OCI-LY1 (cell line): ENCODE data around the gene TSEN15.
A peak's percentile ranks its signal among the peaks of the same experiment; 100 is the strongest.

Experiments used
- H2AFZ ChIP-seq: fragments of 200-600 bp; sonication (generic), shearing (Covaris generic); 2 replicates; pipeline ENCODE4 v1.6.0; 2014; ENCODE audit warnings: antibody characterized with exemption, mild to moderate bottlenecking, low read length
- H3F3A ChIP-seq: fragments of 200-600 bp; sonication (generic), shearing (Covaris generic); 2 replicates; pipeline ENCODE4 v1.6.0; 2014; ENCODE audit warnings: mild to moderate bottlenecking, antibody characterized with exemption, low read length, moderate library complexity; ENCODE audit not compliant: insufficient read depth
- H3K27ac ChIP-seq: fragments of 200-600 bp; sonication (generic); 2 replicates; pipeline ENCODE4 v1.5.1; 2014; ENCODE audit warnings: low read length, mixed run types, mild to moderate bottlenecking, low read depth; ENCODE audit not compliant: poor library complexity, severe bottlenecking
- H3K27me3 ChIP-seq: fragments of 200-600 bp; sonication (generic); 2 replicates; pipeline ENCODE4 v1.6.0; 2014; ENCODE audit warnings: antibody characterized with exemption, mild to moderate bottlenecking, low read length, moderate library complexity; ENCODE audit not compliant: insufficient read depth
- H3K36me3 ChIP-seq: fragments of 200-600 bp; sonication (generic); 2 replicates; pipeline ENCODE4 v1.6.1; 2014; ENCODE audit warnings: mild to moderate bottlenecking, antibody characterized with exemption, low read length, moderate library complexity, mixed read lengths; ENCODE audit not compliant: insufficient read depth
- H3K4me1 ChIP-seq: fragments of 200-600 bp; sonication (generic); 2 replicates; pipeline ENCODE4 v1.5.1; 2014; ENCODE audit warnings: mild to moderate bottlenecking, low read length, moderate library complexity; ENCODE audit not compliant: insufficient read depth, severe bottlenecking
- H3K4me2 ChIP-seq: fragments of 200-600 bp; sonication (generic), shearing (Covaris generic); 2 replicates; pipeline ENCODE4 v1.6.1; 2014; ENCODE audit warnings: low read length
- H3K4me3 ChIP-seq: fragments of 200-600 bp; sonication (generic); 2 replicates; pipeline ENCODE4 v1.5.1; 2014; ENCODE audit warnings: low read length, low read depth, mild to moderate bottlenecking, mixed read lengths; ENCODE audit not compliant: poor library complexity, severe bottlenecking
- H3K79me2 ChIP-seq: fragments of 200-600 bp; shearing (Covaris generic); 2 replicates; pipeline ENCODE4 v1.6.1; 2016; ENCODE audit warnings: mixed run types, low read length, mixed read lengths; ENCODE audit not compliant: insufficient read depth
- H3K9ac ChIP-seq: fragments of 200-600 bp; sonication (generic), shearing (Covaris generic); 2 replicates; pipeline ENCODE4 v1.6.1; 2014; ENCODE audit warnings: mild to moderate bottlenecking, low read length, mixed read lengths
- H3K9me2 ChIP-seq: fragments of 200-600 bp; sonication (generic), shearing (Covaris generic); 2 replicates; pipeline ENCODE4 v1.6.1; 2014; ENCODE audit warnings: low read depth, mild to moderate bottlenecking, low read length, mixed read lengths
- H3K9me3 ChIP-seq: fragments of 200-600 bp; shearing (Covaris generic); 2 replicates; pipeline ENCODE4 v1.6.1; 2014; ENCODE audit warnings: low read length, mixed read lengths
- H4K20me1 ChIP-seq: fragments of 200-600 bp; sonication (generic), shearing (Covaris generic); 2 replicates; pipeline ENCODE4 v1.6.0; 2016; ENCODE audit warnings: mild to moderate bottlenecking, low read length; ENCODE audit not compliant: insufficient read depth
- CTCF ChIP-seq: fragments of 200-600 bp; sonication (generic), shearing (Covaris generic); IDR thresholded peaks from 2 replicates; pipeline ENCODE4 v1.5.1; 2017; ENCODE audit warnings: mild to moderate bottlenecking, antibody characterized with exemption, low read length, moderate library complexity, mixed read lengths
- EZH2 ChIP-seq: fragments of 200-600 bp; sonication (generic), shearing (Covaris generic); IDR thresholded peaks from 2 replicates; pipeline ENCODE4 v1.8.0; 2017; ENCODE audit warnings: borderline replicate concordance, mixed run types, mild to moderate bottlenecking, antibody characterized with exemption, low read length, moderate library complexity, mixed read lengths

The TSEN15 gene

GRCh38 chr1:184052750-184053149, 1.2 kb downstream of the TSEN15 start:
- no peaks in the 10 kb centered on the region for H3F3A ChIP-seq
- peaks cover 15% of the 10 kb centered on the region for H3K36me3 ChIP-seq
- peaks cover 26% of the 10 kb centered on the region for H3K4me1 ChIP-seq
- H3K4me3 ChIP-seq, result peak overlapping the region; percentile 89
- no peaks in the 10 kb centered on the region for H4K20me1 ChIP-seq
- TF ChIP-seq CTCF (no peak), EZH2 (no peak)
- no peaks in the 10 kb centered on the region for H3K27me3 ChIP-seq
- H3K79me2 ChIP-seq, result no peaks in the 10 kb centered on the region
- no peak overlapping the region for H2AFZ ChIP-seq
- peak overlapping the region; percentile 88 for H3K9ac ChIP-seq
- peak overlapping the region; percentile 87 for H3K4me2 ChIP-seq
- no peaks in the 10 kb centered on the region for H3K9me3 ChIP-seq
- H3K9me2 ChIP-seq, result no peaks in the 10 kb centered on the region
- no peak overlapping the region for H3K27ac ChIP-seq

GRCh38 chr1:184053881-184054280, 2.4 kb downstream of the TSEN15 start:
- Histone ChIP-seq H3K27ac (no peak overlapping the region), H3K27me3 (no peaks in the 10 kb centered on the region), H3K4me3 (no peak overlapping the region), H3K9me2 (no peaks in the 10 kb centered on the region), H3K9ac (no peak overlapping the region), H3K9me3 (no peaks in the 10 kb centered on the region), H3K36me3 (peaks cover 16% of the 10 kb centered on the region), H3K4me2 (peak overlapping the region; percentile 87; the same call in 1 of the 2 replicates), H3K4me1 (peaks cover 26% of the 10 kb centered on the region), H3K79me2 (no peaks in the 10 kb centered on the region), H2AFZ (no peak overlapping the region), H4K20me1 (no peaks in the 10 kb centered on the region), H3F3A (no peaks in the 10 kb centered on the region)
- TF ChIP-seq CTCF, result no peak
- no peak for TF ChIP-seq EZH2

DNA sequence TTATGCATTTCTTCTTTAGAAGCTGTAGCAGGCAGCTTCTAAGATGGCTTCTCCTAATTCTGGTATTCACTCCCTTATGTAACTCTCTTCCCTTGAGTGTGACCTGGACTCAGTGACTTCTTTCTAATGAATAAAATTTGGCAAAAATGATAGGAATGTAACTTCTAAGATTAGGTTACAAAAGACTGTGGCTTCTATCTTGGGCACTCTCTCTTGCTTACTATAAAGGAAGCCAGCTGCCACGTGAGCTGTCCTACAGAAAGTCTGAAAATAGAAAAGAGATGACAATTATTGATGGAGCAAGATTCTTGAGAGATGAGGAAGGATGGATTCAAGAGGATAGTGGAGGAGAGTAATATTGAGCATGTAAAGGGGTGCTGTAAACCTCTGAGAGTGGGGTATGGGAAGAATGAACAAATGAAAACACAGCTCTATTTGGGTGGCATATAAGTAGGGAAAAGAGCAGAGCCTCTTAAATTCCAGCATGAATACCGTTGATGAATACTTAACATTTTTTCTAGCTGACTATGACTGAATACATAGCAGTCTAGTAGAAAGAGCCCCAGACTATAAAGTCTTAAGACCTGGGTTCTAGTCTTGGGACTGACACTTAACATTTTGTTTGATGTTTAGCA, 5.5 kb downstream of the TSEN15 start:
- H3K27ac ChIP-seq, result no peak overlapping the region
- H3K9me3 ChIP-seq, result no peaks in the 10 kb centered on the region
- H3K27me3 ChIP-seq, result no peaks in the 10 kb centered on the region
- H4K20me1 ChIP-seq, result no peaks in the 10 kb centered on the region
- no peak for TF ChIP-seq EZH2
- no peak for TF ChIP-seq CTCF
- H3K9ac ChIP-seq, result no peak overlapping the region
- no peaks in the 10 kb centered on the region for H3F3A ChIP-seq
- H3K4me1 ChIP-seq, result peaks cover 19% of the 10 kb centered on the region
- H3K4me3 ChIP-seq, result no peak overlapping the region
- peaks cover 33% of the 10 kb centered on the region for H3K36me3 ChIP-seq
- H2AFZ ChIP-seq, result no peak overlapping the region
- no peaks in the 10 kb centered on the region for H3K79me2 ChIP-seq
- no peak overlapping the region for H3K4me2 ChIP-seq
- H3K9me2 ChIP-seq, result no peaks in the 10 kb centered on the region
